ENCODE results near the gene ARHGEF40. TPM values are rescaled to one million over a fixed set of nuclear protein-coding genes. Genes with fewer than 3 reads are reported as not detected.

The ARHGEF40 gene
- total RNA-seq, 4 donors from 2014 or later, result 10.4 to 15.7 (median 12.9) TPM

DNA sequence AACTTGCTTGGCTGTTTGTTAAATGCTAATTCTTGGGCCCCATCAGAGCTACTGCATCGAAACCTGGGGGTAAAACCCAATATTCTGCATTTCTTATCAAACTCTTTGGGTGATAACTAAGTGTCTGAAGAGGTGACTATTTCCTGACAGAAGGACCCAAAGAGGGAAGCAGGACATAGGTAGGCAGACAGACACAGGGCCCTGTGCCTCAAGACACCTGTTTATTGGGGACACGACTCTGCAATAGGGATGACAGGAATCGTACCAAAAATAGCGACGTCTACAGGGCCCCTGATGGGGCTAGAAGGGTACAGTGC lies 19.7 kb downstream of the ARHGEF40 start:
- in situ Hi-C loops (cut with MboI; ENCODE audit: low sequenced_read_pairs in 4 of 4), result loop anchor here in 2 of 4 donors (10.0 kb wide), 1 partner anchor 75 kb away; no protein-coding TSS in a partner anchor
- no peaks in the 10 kb centered on the region for H3K4me1 ChIP-seq
- H3K4me3 ChIP-seq, result no peak overlapping the region
- DNase-seq (no peak), ATAC-seq (no peak)
- no peaks in the 10 kb centered on the region for H3K9me3 ChIP-seq
- TF ChIP-seq, protein P1, sequence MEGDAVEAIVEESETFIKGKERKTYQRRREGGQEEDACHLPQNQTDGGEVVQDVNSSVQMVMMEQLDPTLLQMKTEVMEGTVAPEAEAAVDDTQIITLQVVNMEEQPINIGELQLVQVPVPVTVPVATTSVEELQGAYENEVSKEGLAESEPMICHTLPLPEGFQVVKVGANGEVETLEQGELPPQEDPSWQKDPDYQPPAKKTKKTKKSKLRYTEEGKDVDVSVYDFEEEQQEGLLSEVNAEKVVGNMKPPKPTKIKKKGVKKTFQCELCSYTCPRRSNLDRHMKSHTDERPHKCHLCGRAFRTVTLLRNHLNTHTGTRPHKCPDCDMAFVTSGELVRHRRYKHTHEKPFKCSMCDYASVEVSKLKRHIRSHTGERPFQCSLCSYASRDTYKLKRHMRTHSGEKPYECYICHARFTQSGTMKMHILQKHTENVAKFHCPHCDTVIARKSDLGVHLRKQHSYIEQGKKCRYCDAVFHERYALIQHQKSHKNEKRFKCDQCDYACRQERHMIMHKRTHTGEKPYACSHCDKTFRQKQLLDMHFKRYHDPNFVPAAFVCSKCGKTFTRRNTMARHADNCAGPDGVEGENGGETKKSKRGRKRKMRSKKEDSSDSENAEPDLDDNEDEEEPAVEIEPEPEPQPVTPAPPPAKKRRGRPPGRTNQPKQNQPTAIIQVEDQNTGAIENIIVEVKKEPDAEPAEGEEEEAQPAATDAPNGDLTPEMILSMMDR (IDR thresholded peaks at IDR 0.05 in 4 of 5, conservative IDR thresholded peaks at IDR 0.05 in 1 of 5), result no peak
- TF ChIP-seq POLR2A (IDR thresholded peaks at IDR 0.05), result no peak
- H3K27ac ChIP-seq, result no peak overlapping the region
- peaks cover 0 to 50% of the 10 kb centered on the region in 2 donors for H3K36me3 ChIP-seq
- intact Hi-C loops (cut with DNase I; ENCODE audit: low total_unique reads), result no loop called here
- H3K27me3 ChIP-seq, result no peaks in the 10 kb centered on the region

DNA sequence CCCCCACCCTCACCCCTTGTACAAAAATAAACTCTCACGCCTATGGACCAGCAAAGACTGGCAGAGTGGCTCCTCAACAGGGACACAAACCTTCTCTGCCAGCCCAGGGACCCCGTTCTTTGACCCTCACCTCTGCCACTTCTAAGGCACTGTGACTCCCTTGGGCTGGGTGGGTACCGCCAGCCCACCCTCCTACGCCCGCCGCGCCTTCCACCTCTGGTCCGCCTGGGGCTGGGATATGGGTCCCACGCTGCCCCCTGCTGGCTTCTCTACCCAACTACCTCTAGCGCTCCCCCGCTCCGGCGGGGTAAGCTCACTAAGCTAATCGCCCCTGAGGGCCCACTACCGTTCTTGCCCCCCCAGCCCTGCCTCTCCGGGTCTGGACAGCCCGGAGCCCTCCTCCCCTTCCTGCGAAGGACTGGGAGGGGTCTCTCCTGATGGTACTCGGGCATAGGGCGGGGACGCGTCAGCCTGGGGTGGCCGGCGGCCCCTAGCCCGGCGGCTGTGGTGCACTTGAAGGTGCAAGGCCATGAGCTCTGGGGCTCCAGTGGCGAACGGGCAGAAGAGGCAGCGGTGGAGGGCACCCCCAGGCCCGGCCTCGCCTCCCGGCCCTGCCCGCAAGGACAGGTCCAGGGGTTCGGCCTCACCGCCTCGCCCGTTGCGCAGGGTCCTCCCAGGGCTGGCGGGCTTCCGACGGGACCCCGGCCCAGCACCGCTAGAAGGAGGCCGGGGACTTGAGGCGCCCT lies 20.3 kb downstream of the ARHGEF40 start:
- DNase-seq (no peak), ATAC-seq (no peak)
- TF ChIP-seq, protein P1 (IDR thresholded peaks at IDR 0.05 in 4 of 5, conservative IDR thresholded peaks at IDR 0.05 in 1 of 5), result peak; percentile 11 to 57 (median 48)
- TF ChIP-seq POLR2A (IDR thresholded peaks at IDR 0.05), result no peak
- no peak overlapping the region for H3K4me3 ChIP-seq
- intact Hi-C loops (cut with DNase I; ENCODE audit: low total_unique reads), result no loop called here
- H3K27me3 ChIP-seq, result no peaks in the 10 kb centered on the region
- H3K9me3 ChIP-seq, result no peaks in the 10 kb centered on the region
- in situ Hi-C loops (cut with MboI; ENCODE audit: low sequenced_read_pairs in 4 of 4), result loop anchor here in 2 of 4 donors (10.0 kb wide), 1 partner anchor 76 kb away; no protein-coding TSS in a partner anchor
- H3K4me1 ChIP-seq, result no peaks in the 10 kb centered on the region
- peaks cover 0 to 44% of the 10 kb centered on the region in 2 donors for H3K36me3 ChIP-seq
- H3K27ac ChIP-seq, result no peak overlapping the region

DNA sequence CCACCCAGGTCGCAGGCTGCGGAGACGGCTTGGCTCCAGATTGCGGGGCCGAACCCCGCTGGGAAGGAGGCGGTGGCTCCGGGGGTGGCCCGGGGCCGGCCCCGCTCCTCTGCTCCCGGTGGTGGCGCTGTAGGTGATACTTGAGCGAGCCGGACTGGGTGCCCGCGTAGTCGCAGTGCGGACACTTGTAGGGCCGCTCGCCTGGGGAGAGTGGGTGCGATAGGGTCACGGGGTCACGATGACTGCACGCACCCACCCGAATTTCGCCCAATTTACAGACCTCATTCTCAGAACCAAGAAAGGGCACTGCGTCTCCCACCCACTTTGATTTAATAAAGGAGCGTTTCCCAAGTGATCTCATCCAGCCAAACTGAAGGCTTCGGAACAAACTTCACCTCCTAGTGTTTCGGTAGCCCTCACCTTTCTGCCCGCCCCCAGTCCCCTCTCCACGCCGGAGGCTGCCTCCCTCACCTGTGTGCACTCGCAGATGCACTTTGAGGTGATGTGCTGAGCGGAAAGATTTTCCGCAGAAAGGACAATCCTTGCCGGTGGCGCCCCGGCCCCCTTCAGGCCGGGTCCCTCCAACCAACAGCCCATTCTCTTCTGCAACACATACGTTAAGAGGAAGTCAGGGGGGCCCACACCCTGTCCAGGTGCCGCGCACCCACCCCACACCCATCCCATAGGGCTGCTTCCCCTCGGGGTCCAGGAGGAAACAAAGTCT lies 21.0 kb downstream of the ARHGEF40 start:
- Histone ChIP-seq H3K4me1 (peaks cover 0 to under 1% of the 10 kb centered on the region in 2 donors), H3K27ac (no peak overlapping the region), H3K36me3 (peaks cover 0 to 39% of the 10 kb centered on the region in 2 donors), H3K27me3 (no peaks in the 10 kb centered on the region), H3K9me3 (no peaks in the 10 kb centered on the region), H3K4me3 (no peak overlapping the region)
- intact Hi-C loops (cut with DNase I; ENCODE audit: low total_unique reads), result no loop called here
- ATAC-seq (no peak), DNase-seq (no peak)
- in situ Hi-C loops (cut with MboI; ENCODE audit: low sequenced_read_pairs in 4 of 4), result loop anchor here in 2 of 4 donors (10.0 kb wide), 1 partner anchor 76 kb away; no protein-coding TSS in a partner anchor
- TF ChIP-seq, protein P1 (IDR thresholded peaks at IDR 0.05 in 4 of 5, conservative IDR thresholded peaks at IDR 0.05 in 1 of 5), result no peak
- no peak for TF ChIP-seq POLR2A (IDR thresholded peaks at IDR 0.05)

DNA sequence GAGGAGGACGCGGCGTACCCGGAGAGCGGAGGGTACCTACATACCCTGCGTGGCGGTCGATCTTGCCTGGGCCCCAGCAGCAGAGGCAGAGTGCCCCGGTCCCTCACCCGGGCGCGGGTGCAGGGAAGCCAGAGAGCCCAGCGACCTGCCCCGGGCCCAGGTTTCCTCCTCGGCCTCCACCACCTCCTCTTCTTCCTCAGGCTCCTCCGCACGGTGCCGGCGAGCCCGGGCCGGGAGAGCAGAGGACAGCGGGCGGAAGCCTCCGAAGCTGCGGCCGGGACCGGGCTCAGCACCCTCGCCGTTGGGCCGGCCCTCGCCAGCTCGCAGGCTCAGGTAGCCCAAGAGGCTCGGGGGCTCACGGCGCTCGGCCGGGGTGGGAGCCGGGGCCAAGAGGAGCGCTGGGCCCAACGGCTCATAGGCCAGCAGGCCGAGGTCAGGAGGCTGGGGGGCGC lies 21.7 kb downstream of the ARHGEF40 start:
- in situ Hi-C loops (cut with MboI; ENCODE audit: low sequenced_read_pairs in 4 of 4) (loop anchor here in 2 of 4 donors (10.0 kb wide), 1 partner anchor 77 kb away; no protein-coding TSS in a partner anchor), intact Hi-C loops (cut with DNase I; ENCODE audit: low total_unique reads) (loop anchor here (1.0 kb wide), 3 partner anchors 12 to 78 kb away; no protein-coding TSS in a partner anchor)
- TF ChIP-seq POLR2A (IDR thresholded peaks at IDR 0.05), result no peak
- TF ChIP-seq, protein P1 (IDR thresholded peaks at IDR 0.05 in 4 of 5, conservative IDR thresholded peaks at IDR 0.05 in 1 of 5), result no peak
- Histone ChIP-seq H3K4me3 (no peak overlapping the region), H3K27me3 (no peaks in the 10 kb centered on the region), H3K27ac (peak overlapping the region in 2 of 4 donors; percentile 33 to 63), H3K9me3 (no peaks in the 10 kb centered on the region), H3K4me1 (peaks cover 0 to 8% of the 10 kb centered on the region in 2 donors), H3K36me3 (peaks cover 0 to 35% of the 10 kb centered on the region in 2 donors)
- ATAC-seq (no peak), DNase-seq (no peak)
